OCI-LY1 (cell line): ENCODE measurements around the gene AGPAT2.

Source experiments
- H2AFZ ChIP-seq: fragments of 200-600 bp; sonication (generic), shearing (Covaris generic); 2 replicates; pipeline ENCODE4 v1.6.0; 2014; ENCODE audit warnings: antibody characterized with exemption, mild to moderate bottlenecking, low read length
- H3F3A ChIP-seq: fragments of 200-600 bp; sonication (generic), shearing (Covaris generic); 2 replicates; pipeline ENCODE4 v1.6.0; 2014; ENCODE audit warnings: mild to moderate bottlenecking, antibody characterized with exemption, low read length, moderate library complexity; ENCODE audit not compliant: insufficient read depth
- H3K27ac ChIP-seq: fragments of 200-600 bp; sonication (generic); 2 replicates; pipeline ENCODE4 v1.5.1; 2014; ENCODE audit warnings: low read length, mixed run types, mild to moderate bottlenecking, low read depth; ENCODE audit not compliant: poor library complexity, severe bottlenecking
- H3K27me3 ChIP-seq: fragments of 200-600 bp; sonication (generic); 2 replicates; pipeline ENCODE4 v1.6.0; 2014; ENCODE audit warnings: antibody characterized with exemption, mild to moderate bottlenecking, low read length, moderate library complexity; ENCODE audit not compliant: insufficient read depth
- H3K36me3 ChIP-seq: fragments of 200-600 bp; sonication (generic); 2 replicates; pipeline ENCODE4 v1.6.1; 2014; ENCODE audit warnings: mild to moderate bottlenecking, antibody characterized with exemption, low read length, moderate library complexity, mixed read lengths; ENCODE audit not compliant: insufficient read depth
- H3K4me1 ChIP-seq: fragments of 200-600 bp; sonication (generic); 2 replicates; pipeline ENCODE4 v1.5.1; 2014; ENCODE audit warnings: mild to moderate bottlenecking, low read length, moderate library complexity; ENCODE audit not compliant: insufficient read depth, severe bottlenecking
- H3K4me2 ChIP-seq: fragments of 200-600 bp; sonication (generic), shearing (Covaris generic); 2 replicates; pipeline ENCODE4 v1.6.1; 2014; ENCODE audit warnings: low read length
- H3K4me3 ChIP-seq: fragments of 200-600 bp; sonication (generic); 2 replicates; pipeline ENCODE4 v1.5.1; 2014; ENCODE audit warnings: low read length, low read depth, mild to moderate bottlenecking, mixed read lengths; ENCODE audit not compliant: poor library complexity, severe bottlenecking
- H3K79me2 ChIP-seq: fragments of 200-600 bp; shearing (Covaris generic); 2 replicates; pipeline ENCODE4 v1.6.1; 2016; ENCODE audit warnings: mixed run types, low read length, mixed read lengths; ENCODE audit not compliant: insufficient read depth
- H3K9ac ChIP-seq: fragments of 200-600 bp; sonication (generic), shearing (Covaris generic); 2 replicates; pipeline ENCODE4 v1.6.1; 2014; ENCODE audit warnings: mild to moderate bottlenecking, low read length, mixed read lengths
- H3K9me2 ChIP-seq: fragments of 200-600 bp; sonication (generic), shearing (Covaris generic); 2 replicates; pipeline ENCODE4 v1.6.1; 2014; ENCODE audit warnings: low read depth, mild to moderate bottlenecking, low read length, mixed read lengths
- H3K9me3 ChIP-seq: fragments of 200-600 bp; shearing (Covaris generic); 2 replicates; pipeline ENCODE4 v1.6.1; 2014; ENCODE audit warnings: low read length, mixed read lengths
- H4K20me1 ChIP-seq: fragments of 200-600 bp; sonication (generic), shearing (Covaris generic); 2 replicates; pipeline ENCODE4 v1.6.0; 2016; ENCODE audit warnings: mild to moderate bottlenecking, low read length; ENCODE audit not compliant: insufficient read depth
- CTCF ChIP-seq: fragments of 200-600 bp; sonication (generic), shearing (Covaris generic); IDR thresholded peaks from 2 replicates; pipeline ENCODE4 v1.5.1; 2017; ENCODE audit warnings: mild to moderate bottlenecking, antibody characterized with exemption, low read length, moderate library complexity, mixed read lengths
- EZH2 ChIP-seq: fragments of 200-600 bp; sonication (generic), shearing (Covaris generic); IDR thresholded peaks from 2 replicates; pipeline ENCODE4 v1.8.0; 2017; ENCODE audit warnings: borderline replicate concordance, mixed run types, mild to moderate bottlenecking, antibody characterized with exemption, low read length, moderate library complexity, mixed read lengths

The AGPAT2 gene

GRCh38 chr9:136722969-136723356 is 35.7 kb upstream of the AGPAT2 start:
- Histone ChIP-seq H3K9me2 (no peaks in the 10 kb centered on the region), H3K9ac (no peak overlapping the region), H3K79me2 (no peaks in the 10 kb centered on the region), H3K9me3 (no peaks in the 10 kb centered on the region), H3K4me2 (no peak overlapping the region), H3K27me3 (0 out of 2 replicates have a peak, but pooled peaks cover 8% of the 10 kb centered on the region), H4K20me1 (no peaks in the 10 kb centered on the region), H3K27ac (no peak overlapping the region), H3K36me3 (peaks cover 56% of the 10 kb centered on the region), H3K4me3 (no peak overlapping the region), H3F3A (no peaks in the 10 kb centered on the region), H2AFZ (no peak overlapping the region), H3K4me1 (peaks cover 17% of the 10 kb centered on the region)
- TF ChIP-seq CTCF, result no peak
- TF ChIP-seq EZH2, result no peak

- Histone ChIP-seq H3K9me3 (no peaks in the 10 kb centered on the region), H4K20me1 (no peaks in the 10 kb centered on the region), H3K4me3 (no peak overlapping the region), H3K4me2 (no peak overlapping the region), H3F3A (no peaks in the 10 kb centered on the region), H2AFZ (no peak overlapping the region), H3K27ac (no peak overlapping the region), H3K9me2 (no peaks in the 10 kb centered on the region), H3K36me3 (peaks cover 54% of the 10 kb centered on the region), H3K79me2 (no peaks in the 10 kb centered on the region), H3K4me1 (peaks cover 17% of the 10 kb centered on the region), H3K27me3 (0 out of 2 replicates have a peak, but pooled peaks cover 8% of the 10 kb centered on the region), H3K9ac (no peak overlapping the region)
- TF ChIP-seq CTCF (no peak), EZH2 (no peak)
Measured at GRCh38 chr9:136722093-136722968, 35.1 kb upstream of the AGPAT2 start.

- peaks cover 46% of the 10 kb centered on the region for H3K36me3 ChIP-seq
- 0 out of 2 replicates have a peak, but pooled peaks cover 8% of the 10 kb centered on the region for H3K27me3 ChIP-seq
- peaks cover 11% of the 10 kb centered on the region for H3K4me1 ChIP-seq
- H3K9ac ChIP-seq, result no peak overlapping the region
- H3K27ac ChIP-seq, result no peak overlapping the region
- no peaks in the 10 kb centered on the region for H3K9me2 ChIP-seq
- no peaks in the 10 kb centered on the region for H3F3A ChIP-seq
- H3K4me3 ChIP-seq, result no peak overlapping the region
- H3K9me3 ChIP-seq, result no peaks in the 10 kb centered on the region
- H4K20me1 ChIP-seq, result no peaks in the 10 kb centered on the region
- no peak overlapping the region for H2AFZ ChIP-seq
- H3K4me2 ChIP-seq, result no peak overlapping the region
- no peaks in the 10 kb centered on the region for H3K79me2 ChIP-seq
- no peak for TF ChIP-seq EZH2
- TF ChIP-seq CTCF, result no peak
Measured at GRCh38 chr9:136721339-136722092, 34.3 kb upstream of the AGPAT2 start.
